GM23338 (cell line): Measurements from ENCODE around the gene KCNN3. TPM values are rescaled to one million over a fixed set of nuclear protein-coding genes. Genes with fewer than 3 reads are reported as not detected.

Experiments
- ATAC-seq: fragments of 200-7000 bp; cut with Tn5 transposase; 3 replicates; pipeline ENCODE4 v1.9.1; 2020
- DNase-seq: peaks from one replicate; pipeline ENCODE4 v3.0.0-alpha.2; 2015; ENCODE audit warnings: low spot score
- H2AFZ ChIP-seq: fragments of 200-600 bp; sonication (generic); 2 replicates; pipeline ENCODE4 v1.8.0; 2016; ENCODE audit warnings: antibody characterized with exemption, mild to moderate bottlenecking, moderate library complexity
- H3F3A ChIP-seq: fragments of 200-600 bp; sonication (generic); replicated peaks from 2 replicates; pipeline ENCODE4 v1.8.0; 2017; ENCODE audit warnings: antibody characterized with exemption, mixed run types, low read depth
- H3K27ac ChIP-seq: fragments of 200-600 bp; sonication (generic); 2 replicates; pipeline ENCODE4 v1.6.1; 2016; ENCODE audit warnings: low read depth
- H3K27me3 ChIP-seq: fragments of 200-600 bp; sonication (generic); 2 replicates; pipeline ENCODE4 v1.8.0; 2016; ENCODE audit warnings: mild to moderate bottlenecking, mixed run types, moderate library complexity; ENCODE audit not compliant: insufficient read depth
- H3K36me3 ChIP-seq: fragments of 200-600 bp; sonication (generic); 2 replicates; pipeline ENCODE4 v1.8.0; 2016; ENCODE audit warnings: mild to moderate bottlenecking; ENCODE audit not compliant: insufficient read depth
- H3K4me1 ChIP-seq: fragments of 200-600 bp; sonication (generic); 2 replicates; pipeline ENCODE4 v1.8.0; 2016; ENCODE audit warnings: mild to moderate bottlenecking, moderate library complexity; ENCODE audit not compliant: insufficient read depth
- H3K4me2 ChIP-seq: fragments of 200-600 bp; sonication (generic); 2 replicates; pipeline ENCODE4 v1.7.1; 2017; ENCODE audit warnings: mixed run types
- H3K4me3 ChIP-seq: fragments of 200-600 bp; sonication (generic); 2 replicates; pipeline ENCODE4 v1.6.1; 2016; ENCODE audit warnings: mixed run types
- H3K79me2 ChIP-seq: fragments of 200-600 bp; sonication (generic); replicated peaks from 2 replicates; pipeline ENCODE4 v1.8.0; 2017; ENCODE audit warnings: mild to moderate bottlenecking; ENCODE audit not compliant: insufficient read depth
- H3K9me2 ChIP-seq: fragments of 200-600 bp; sonication (generic); 2 replicates; pipeline ENCODE4 v1.8.0; 2017; ENCODE audit not compliant: insufficient read depth
- H4K20me1 ChIP-seq: fragments of 200-600 bp; sonication (generic); replicated peaks from 2 replicates; pipeline ENCODE4 v1.8.0; 2017; ENCODE audit warnings: mild to moderate bottlenecking; ENCODE audit not compliant: insufficient read depth
- H3K27ac Mint-ChIP-seq: 2 replicates; pipeline ENCODE4 v1.8.0; 2020; ENCODE audit warnings: inconsistent platforms, mild to moderate bottlenecking, moderate library complexity, mixed read lengths
- H3K27me3 Mint-ChIP-seq: 3 replicates; pipeline ENCODE4 v1.8.0; 2022; ENCODE audit warnings: low read depth, mild to moderate bottlenecking, moderate library complexity, mixed read lengths, inconsistent platforms; ENCODE audit not compliant: insufficient read depth, poor library complexity
- H3K36me3 Mint-ChIP-seq: 3 replicates; pipeline ENCODE4 v1.8.0; 2021; ENCODE audit warnings: low read depth, mild to moderate bottlenecking, inconsistent platforms, moderate library complexity, mixed read lengths
- H3K4me1 Mint-ChIP-seq: 3 replicates; pipeline ENCODE4 v1.8.0; 2020; ENCODE audit warnings: mild to moderate bottlenecking, inconsistent platforms, mixed read lengths
- H3K4me3 Mint-ChIP-seq: 3 replicates; pipeline ENCODE4 v1.8.0; 2021; ENCODE audit warnings: moderate library complexity, mild to moderate bottlenecking, inconsistent platforms, mixed read lengths
- H3K9me3 Mint-ChIP-seq: 3 replicates; pipeline ENCODE4 v1.8.0; 2020; ENCODE audit warnings: moderate library complexity, mild to moderate bottlenecking, inconsistent platforms, mixed read lengths
- CREB1 ChIP-seq: fragments of 250-450 bp; sonication (Bioruptor Pico); IDR thresholded peaks from 2 replicates; pipeline ENCODE4 v1.5.0; 2020; ENCODE audit warnings: low read depth, mild to moderate bottlenecking, moderate library complexity
- EZH2 ChIP-seq: fragments of 200-600 bp; sonication (generic); IDR thresholded peaks from one replicate; pipeline ENCODE4 v1.8.0; 2017; ENCODE audit warnings: antibody characterized with exemption, mild to moderate bottlenecking, low read depth; ENCODE audit not compliant: unreplicated experiment
- EZH2phosphoT487 ChIP-seq: fragments of 200-600 bp; sonication (generic); IDR thresholded peaks from one replicate; pipeline ENCODE4 v1.8.1; 2018; ENCODE audit warnings: antibody characterized with exemption; ENCODE audit not compliant: unreplicated experiment
- JUNB ChIP-seq: IDR thresholded peaks from one replicate; pipeline ENCODE4 v1.6.1; 2016; ENCODE audit warnings: antibody characterized with exemption; ENCODE audit not compliant: unreplicated experiment
- NANOG ChIP-seq: IDR thresholded peaks from 2 replicates; pipeline ENCODE4 v1.6.1; 2016; ENCODE audit warnings: antibody characterized with exemption, borderline replicate concordance
- POLR2AphosphoS5 ChIP-seq: IDR thresholded peaks from 2 replicates; pipeline ENCODE4 v1.6.1; 2016; ENCODE audit warnings: antibody characterized with exemption, low read depth
- REST ChIP-seq: IDR thresholded peaks from one replicate; pipeline ENCODE4 v1.6.1; 2018; ENCODE audit warnings: antibody characterized with exemption; ENCODE audit not compliant: unreplicated experiment
- STAT1 ChIP-seq: IDR thresholded peaks from one replicate; pipeline ENCODE4 v1.6.1; 2016; ENCODE audit warnings: antibody characterized with exemption; ENCODE audit not compliant: unreplicated experiment
- ZNF114 ChIP-seq: fragments of 250-450 bp; sonication (Bioruptor Pico); IDR thresholded peaks from 2 replicates; pipeline ENCODE4 v1.5.0; 2020; ENCODE audit warnings: mild to moderate bottlenecking, moderate library complexity
- ZNF331 ChIP-seq: fragments of 250-450 bp; sonication (Bioruptor Pico); IDR thresholded peaks from 2 replicates; pipeline ENCODE4 v1.5.0; 2020; ENCODE audit warnings: low read depth, mild to moderate bottlenecking, moderate library complexity
- polyA plus RNA-seq: library from polyadenylated mRNA; unstranded; fragments of >200 nt; fragmentation: Nextera tagmentation; extraction: Ambion mirVana; gene quantifications from 2 replicates; pipeline ENCODE4 v1.2.1, GENCODE V29; 2016
- total RNA-seq: library from RNA; depleted of rRNA; stranded (reverse); fragments of >200 nt; shearing (Covaris generic); gene quantifications from 2 replicates; pipeline ENCODE4 v1.2.3, GENCODE V29; 2014
- TF ChIP-seq, protein P1 (sequence below): IDR thresholded peaks from 2 replicates; pipeline ENCODE4 v1.6.1; 2016; ENCODE audit warnings: antibody characterized with exemption
- TF ChIP-seq, protein P2 (sequence below): fragments of 250-450 bp; sonication (Bioruptor Pico); IDR thresholded peaks from 2 replicates; pipeline ENCODE4 v1.5.0; 2020; ENCODE audit warnings: mild to moderate bottlenecking, moderate library complexity
- TF ChIP-seq, protein P3 (sequence below), 2 experiments: fragments of 200-600 bp in 1 of 2; sonication (generic) in 1 of 2; conservative IDR thresholded peaks; 2 replicates each; pipeline versions ENCODE4 v1.5.1 to v1.6.1; 2016 to 2017; ENCODE audit warnings: antibody characterized with exemption in 2 of 2, low read depth in 2 of 2, mild to moderate bottlenecking in 2 of 2, moderate library complexity in 1 of 2

The KCNN3 gene
- total and polyA plus RNA-seq, 2 experiments from 2014 or later: 1.9 to 3.0 TPM

GRCh38 chr1:154714052-154714623, 155.9 kb downstream of the KCNN3 start (continued):
- no peak for TF ChIP-seq NANOG

DNA sequence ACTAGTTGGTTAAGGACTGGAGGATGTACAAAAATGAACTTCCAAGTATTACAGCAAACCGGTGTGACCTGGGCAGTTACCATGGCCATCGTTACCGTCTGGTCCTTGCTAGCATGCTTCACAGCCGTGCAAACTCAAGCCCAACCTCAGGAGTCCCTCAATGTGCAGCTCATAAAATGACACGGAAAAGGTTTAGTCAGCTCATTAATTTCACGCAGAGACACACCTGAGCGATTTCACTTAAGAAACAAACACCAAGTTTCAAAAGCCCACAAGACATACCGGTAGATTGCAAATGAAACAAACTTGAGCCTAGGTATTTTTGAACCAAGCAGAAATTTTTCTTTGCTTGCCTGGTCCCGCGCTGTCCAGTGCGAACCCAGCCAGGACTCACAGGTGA, 157.1 kb downstream of the KCNN3 start:
- no peaks in the 10 kb centered on the region for H3K79me2 ChIP-seq
- peaks cover 5% of the 10 kb centered on the region; the same call in 2 of the 3 replicates for H3K4me1 Mint-ChIP-seq
- H3K4me3 ChIP-seq: no peak overlapping the region
- ATAC-seq: no peak
- H3K36me3 ChIP-seq: no peaks in the 10 kb centered on the region
- no peaks in the 10 kb centered on the region for H3K27me3 ChIP-seq
- no peak overlapping the region for H3K4me3 Mint-ChIP-seq
- H4K20me1 ChIP-seq: no peaks in the 10 kb centered on the region
- no peaks in the 10 kb centered on the region for H3K9me2 ChIP-seq
- TF ChIP-seq, protein P1, sequence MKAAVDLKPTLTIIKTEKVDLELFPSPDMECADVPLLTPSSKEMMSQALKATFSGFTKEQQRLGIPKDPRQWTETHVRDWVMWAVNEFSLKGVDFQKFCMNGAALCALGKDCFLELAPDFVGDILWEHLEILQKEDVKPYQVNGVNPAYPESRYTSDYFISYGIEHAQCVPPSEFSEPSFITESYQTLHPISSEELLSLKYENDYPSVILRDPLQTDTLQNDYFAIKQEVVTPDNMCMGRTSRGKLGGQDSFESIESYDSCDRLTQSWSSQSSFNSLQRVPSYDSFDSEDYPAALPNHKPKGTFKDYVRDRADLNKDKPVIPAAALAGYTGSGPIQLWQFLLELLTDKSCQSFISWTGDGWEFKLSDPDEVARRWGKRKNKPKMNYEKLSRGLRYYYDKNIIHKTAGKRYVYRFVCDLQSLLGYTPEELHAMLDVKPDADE: no peak
- TF ChIP-seq POLR2AphosphoS5: no peak
- TF ChIP-seq, protein P2, sequence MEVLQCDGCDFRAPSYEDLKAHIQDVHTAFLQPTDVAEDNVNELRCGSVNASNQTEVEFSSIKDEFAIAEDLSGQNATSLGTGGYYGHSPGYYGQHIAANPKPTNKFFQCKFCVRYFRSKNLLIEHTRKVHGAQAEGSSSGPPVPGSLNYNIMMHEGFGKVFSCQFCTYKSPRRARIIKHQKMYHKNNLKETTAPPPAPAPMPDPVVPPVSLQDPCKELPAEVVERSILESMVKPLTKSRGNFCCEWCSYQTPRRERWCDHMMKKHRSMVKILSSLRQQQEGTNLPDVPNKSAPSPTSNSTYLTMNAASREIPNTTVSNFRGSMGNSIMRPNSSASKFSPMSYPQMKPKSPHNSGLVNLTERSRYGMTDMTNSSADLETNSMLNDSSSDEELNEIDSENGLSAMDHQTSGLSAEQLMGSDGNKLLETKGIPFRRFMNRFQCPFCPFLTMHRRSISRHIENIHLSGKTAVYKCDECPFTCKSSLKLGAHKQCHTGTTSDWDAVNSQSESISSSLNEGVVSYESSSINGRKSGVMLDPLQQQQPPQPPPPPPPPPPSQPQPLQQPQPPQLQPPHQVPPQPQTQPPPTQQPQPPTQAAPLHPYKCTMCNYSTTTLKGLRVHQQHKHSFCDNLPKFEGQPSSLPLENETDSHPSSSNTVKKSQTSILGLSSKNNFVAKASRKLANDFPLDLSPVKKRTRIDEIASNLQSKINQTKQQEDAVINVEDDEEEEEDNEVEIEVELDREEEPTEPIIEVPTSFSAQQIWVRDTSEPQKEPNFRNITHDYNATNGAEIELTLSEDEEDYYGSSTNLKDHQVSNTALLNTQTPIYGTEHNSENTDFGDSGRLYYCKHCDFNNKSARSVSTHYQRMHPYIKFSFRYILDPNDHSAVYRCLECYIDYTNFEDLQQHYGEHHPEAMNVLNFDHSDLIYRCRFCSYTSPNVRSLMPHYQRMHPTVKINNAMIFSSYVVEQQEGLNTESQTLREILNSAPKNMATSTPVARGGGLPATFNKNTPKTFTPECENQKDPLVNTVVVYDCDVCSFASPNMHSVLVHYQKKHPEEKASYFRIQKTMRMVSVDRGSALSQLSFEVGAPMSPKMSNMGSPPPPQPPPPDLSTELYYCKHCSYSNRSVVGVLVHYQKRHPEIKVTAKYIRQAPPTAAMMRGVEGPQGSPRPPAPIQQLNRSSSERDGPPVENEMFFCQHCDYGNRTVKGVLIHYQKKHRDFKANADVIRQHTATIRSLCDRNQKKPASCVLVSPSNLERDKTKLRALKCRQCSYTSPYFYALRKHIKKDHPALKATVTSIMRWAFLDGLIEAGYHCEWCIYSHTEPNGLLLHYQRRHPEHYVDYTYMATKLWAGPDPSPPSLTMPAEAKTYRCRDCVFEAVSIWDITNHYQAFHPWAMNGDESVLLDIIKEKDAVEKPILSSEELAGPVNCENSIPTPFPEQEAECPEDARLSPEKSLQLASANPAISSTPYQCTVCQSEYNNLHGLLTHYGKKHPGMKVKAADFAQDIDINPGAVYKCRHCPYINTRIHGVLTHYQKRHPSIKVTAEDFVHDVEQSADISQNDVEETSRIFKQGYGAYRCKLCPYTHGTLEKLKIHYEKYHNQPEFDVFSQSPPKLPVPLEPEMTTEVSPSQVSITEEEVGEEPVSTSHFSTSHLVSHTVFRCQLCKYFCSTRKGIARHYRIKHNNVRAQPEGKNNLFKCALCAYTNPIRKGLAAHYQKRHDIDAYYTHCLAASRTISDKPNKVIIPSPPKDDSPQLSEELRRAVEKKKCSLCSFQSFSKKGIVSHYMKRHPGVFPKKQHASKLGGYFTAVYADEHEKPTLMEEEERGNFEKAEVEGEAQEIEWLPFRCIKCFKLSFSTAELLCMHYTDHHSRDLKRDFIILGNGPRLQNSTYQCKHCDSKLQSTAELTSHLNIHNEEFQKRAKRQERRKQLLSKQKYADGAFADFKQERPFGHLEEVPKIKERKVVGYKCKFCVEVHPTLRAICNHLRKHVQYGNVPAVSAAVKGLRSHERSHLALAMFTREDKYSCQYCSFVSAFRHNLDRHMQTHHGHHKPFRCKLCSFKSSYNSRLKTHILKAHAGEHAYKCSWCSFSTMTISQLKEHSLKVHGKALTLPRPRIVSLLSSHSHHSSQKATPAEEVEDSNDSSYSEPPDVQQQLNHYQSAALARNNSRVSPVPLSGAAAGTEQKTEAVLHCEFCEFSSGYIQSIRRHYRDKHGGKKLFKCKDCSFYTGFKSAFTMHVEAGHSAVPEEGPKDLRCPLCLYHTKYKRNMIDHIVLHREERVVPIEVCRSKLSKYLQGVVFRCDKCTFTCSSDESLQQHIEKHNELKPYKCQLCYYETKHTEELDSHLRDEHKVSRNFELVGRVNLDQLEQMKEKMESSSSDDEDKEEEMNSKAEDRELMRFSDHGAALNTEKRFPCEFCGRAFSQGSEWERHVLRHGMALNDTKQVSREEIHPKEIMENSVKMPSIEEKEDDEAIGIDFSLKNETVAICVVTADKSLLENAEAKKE (CRISPR knock-in tag): no peak
- no peak for TF ChIP-seq EZH2phosphoT487
- no peak for TF ChIP-seq STAT1
- TF ChIP-seq, protein P3, sequence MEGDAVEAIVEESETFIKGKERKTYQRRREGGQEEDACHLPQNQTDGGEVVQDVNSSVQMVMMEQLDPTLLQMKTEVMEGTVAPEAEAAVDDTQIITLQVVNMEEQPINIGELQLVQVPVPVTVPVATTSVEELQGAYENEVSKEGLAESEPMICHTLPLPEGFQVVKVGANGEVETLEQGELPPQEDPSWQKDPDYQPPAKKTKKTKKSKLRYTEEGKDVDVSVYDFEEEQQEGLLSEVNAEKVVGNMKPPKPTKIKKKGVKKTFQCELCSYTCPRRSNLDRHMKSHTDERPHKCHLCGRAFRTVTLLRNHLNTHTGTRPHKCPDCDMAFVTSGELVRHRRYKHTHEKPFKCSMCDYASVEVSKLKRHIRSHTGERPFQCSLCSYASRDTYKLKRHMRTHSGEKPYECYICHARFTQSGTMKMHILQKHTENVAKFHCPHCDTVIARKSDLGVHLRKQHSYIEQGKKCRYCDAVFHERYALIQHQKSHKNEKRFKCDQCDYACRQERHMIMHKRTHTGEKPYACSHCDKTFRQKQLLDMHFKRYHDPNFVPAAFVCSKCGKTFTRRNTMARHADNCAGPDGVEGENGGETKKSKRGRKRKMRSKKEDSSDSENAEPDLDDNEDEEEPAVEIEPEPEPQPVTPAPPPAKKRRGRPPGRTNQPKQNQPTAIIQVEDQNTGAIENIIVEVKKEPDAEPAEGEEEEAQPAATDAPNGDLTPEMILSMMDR (conservative IDR thresholded peaks at IDR 0.05; ENCODE audit: low read depth in 2 of 2): no peak
- TF ChIP-seq ZNF114 (CRISPR knock-in tag): no peak
- no peak for TF ChIP-seq EZH2
- no peak for TF ChIP-seq CREB1 (CRISPR knock-in tag)
- TF ChIP-seq JUNB: no peak
- no peak for TF ChIP-seq ZNF331
- TF ChIP-seq NANOG: no peak
- TF ChIP-seq REST: no peak
- H3K27ac Mint-ChIP-seq: no peak overlapping the region
- no peaks in the 10 kb centered on the region for H3K36me3 Mint-ChIP-seq
- H3K27ac ChIP-seq: no peak overlapping the region
- no peaks in the 10 kb centered on the region for H3K9me3 Mint-ChIP-seq
- no peak for DNase-seq
- H3K27me3 Mint-ChIP-seq: no peaks in the 10 kb centered on the region
- H3K4me2 ChIP-seq: no peak overlapping the region
- no peak overlapping the region for H2AFZ ChIP-seq
- H3K4me1 ChIP-seq: no peaks in the 10 kb centered on the region
- H3F3A ChIP-seq: no peaks in the 10 kb centered on the region
